Heart right ventricle (tissue), 16 donors: ENCODE measurements around the gene SCAMP4. TPM values are rescaled to one million over a fixed set of nuclear protein-coding genes. Genes with fewer than 3 reads are reported as not detected.

ENCODE experiments used
- ATAC-seq, 8 donors: fragments of 200-7000 bp; cut with Tn5 transposase; one replicate each; pipeline ENCODE4 v1.9.1; 2020; ENCODE audit warnings: mild to moderate bottlenecking in 8 of 8, moderate library complexity in 8 of 8, moderate number of reproducible peaks in 1 of 8
- DNase-seq, 2 donors: peaks; one replicate each; pipeline ENCODE4 v3.0.0-alpha.2; 2020
- H3K27ac ChIP-seq, 10 donors: fragments of 200-600 bp; sonication (generic) in 2 of 10; one replicate each; pipeline versions ENCODE4 v1.5.0 to v1.8.0; 2020 to 2022; ENCODE audit warnings: mild to moderate bottlenecking in 3 of 10
- H3K27me3 ChIP-seq, 7 donors: fragments of 200-600 bp; one replicate each; pipeline ENCODE4 v1.8.0; 2021 to 2022; ENCODE audit warnings: mild to moderate bottlenecking in 2 of 7
- H3K36me3 ChIP-seq, 9 donors: fragments of 200-600 bp; sonication (generic) in 1 of 9; one replicate each; pipeline versions ENCODE4 v1.5.0 to v1.8.0; 2020 to 2022; ENCODE audit warnings: mild to moderate bottlenecking in 2 of 9
- H3K4me1 ChIP-seq, 9 donors: fragments of 200-600 bp; sonication (generic) in 1 of 9; one replicate each; pipeline versions ENCODE4 v1.5.0 to v1.8.0; 2020 to 2022; ENCODE audit warnings: mild to moderate bottlenecking in 4 of 9
- H3K4me3 ChIP-seq, 10 donors: fragments of 200-600 bp; sonication (generic) in 2 of 10; one replicate each; pipeline versions ENCODE4 v1.5.0 to v1.8.0; 2020 to 2022; ENCODE audit warnings: mild to moderate bottlenecking in 7 of 10, moderate library complexity in 2 of 10
- H3K9me3 ChIP-seq, 11 donors: fragments of 200-600 bp in 10 of 11; sonication (generic) in 2 of 11; one replicate each; pipeline versions ENCODE4 v1.5.0 to v1.8.0; 2013 to 2022; ENCODE audit warnings: mild to moderate bottlenecking in 2 of 11, control low read depth in 1 of 11, moderate library complexity in 1 of 11
- CTCF ChIP-seq, 9 donors: fragments of 200-600 bp; sonication (generic) in 2 of 9; IDR thresholded peaks; one replicate each; pipeline versions ENCODE4 v1.5.0 to v1.8.0; 2021 to 2022; ENCODE audit warnings: antibody characterized with exemption in 9 of 9, mild to moderate bottlenecking in 5 of 9, moderate library complexity in 1 of 9
- WGBS, 2 donors: extraction: QIAGEN DNeasy Blood & Tissue Kit; methylation state at CpG; one replicate each; pipeline ENCODE4 v1.1.7; 2013; ENCODE audit warnings: inconsistent platforms in 1 of 2; 5-methylcytosine and 5-hydroxymethylcytosine counted together
- intact Hi-C, 10 donors: fragments of 100-400 bp; cut with DNase I; formaldehyde crosslinking; loops; one replicate each; pipeline versions ENCODE4 v1.11.1 to v1.14.2; 2022
- polyA plus RNA-seq, 2 donors: library from polyadenylated mRNA; stranded (reverse); fragments of 200-250 nt; gene quantifications; one replicate each; pipeline ENCODE4 v1.2.3, GENCODE V29; 2013
- total RNA-seq, 10 donors: library from RNA; stranded (reverse); fragmentation: NEBNext Ultra II Directional in 3 of 10; extraction: Animal tissue kit (Norgen Biotek cat#: 25700) in 3 of 10; gene quantifications; one replicate each; pipeline versions ENCODE4 v1.2.1 to v1.2.4, GENCODE V29; 2021 to 2023
- donor health status: Arrhythmogenic right ventricular cardiomyopathy.
- donor health status: ischemic (EF 13 %, LVEDD 7.1; RV severe dilation, severe dysfunction).
- donor health status: healthy with polysubstance abuse.
- donor health status: DM: no; HTN: yes; CAD: no.
- donor health status: DM: no; HTN: no; CAD: no.
- donor health status: ischemic (EF 25% LVEDD 6.9; RV normal size, moderate dysfunction).
- donor health status: ischemic (EF 25% LVEDD 5.7; RV mildly dilated, moderate dysfunction).
- donor health status: healthy.
- donor health status: DM: yes; HTN: yes; CAD: no.
- donor health status: Ischemic cardiomyopathy.
- donor health status: ischemic (EF 35%, LVEDD 5.7; RV mildly dilated, moderate dysfunction).
- donor health status: nonischemic (EF 11% LVEDD 7.7; RV severe dilation, severe dysfunction).
- donor health status: DM: yes; HTN: yes; CAD: no.
- donor health status: PGD.
- donor health status: ischemic (EF 29% LVEDD 5.4; RV normal size, mild dysfunction).
- donor health status: nonischemic (EF 23%, LVEDD 6.1; RV moderate dilation, normal function).

The SCAMP4 gene
- total and polyA plus RNA-seq, 12 donors = 11.7 to 24.2 (median 15.8) TPM

- TF ChIP-seq CTCF (IDR thresholded peaks at IDR 0.05) = no peak
- H3K27me3 ChIP-seq = no peaks in the 10 kb centered on the region
- peaks cover 0 to 41% (median 0%) of the 10 kb centered on the region in 9 donors for H3K36me3 ChIP-seq
- 96% methylated on average over 44 of the region's 44 CpGs for WGBS, 2 donors
- H3K27ac ChIP-seq = no peak overlapping the region
- H3K9me3 ChIP-seq = no peaks in the 10 kb centered on the region
- H3K4me1 ChIP-seq = peaks cover 0 to 19% (median 2%) of the 10 kb centered on the region in 9 donors
- DNase-seq (no peak), ATAC-seq (no peak)
- intact Hi-C loops = no loop called here
- H3K4me3 ChIP-seq = no peak overlapping the region
Measured at GRCh38 chr19:1949304-1950101, 44.3 kb downstream of the SCAMP4 start.

- H3K4me1 ChIP-seq = peaks cover 0 to 11% (median 0%) of the 10 kb centered on the region in 9 donors
- no peak overlapping the region for H3K4me3 ChIP-seq
- ATAC-seq (no peak), DNase-seq (no peak)
- H3K9me3 ChIP-seq = no peaks in the 10 kb centered on the region
- no peak for TF ChIP-seq CTCF (IDR thresholded peaks at IDR 0.05)
- intact Hi-C loops = no loop called here
- 97 to 98% methylated on average over 16 of the region's 16 CpGs for WGBS, 2 donors
- peaks cover 0 to 41% (median 0%) of the 10 kb centered on the region in 9 donors for H3K36me3 ChIP-seq
- H3K27me3 ChIP-seq = no peaks in the 10 kb centered on the region
- no peak overlapping the region for H3K27ac ChIP-seq
Measured at GRCh38 chr19:1950640-1951039, 45.4 kb downstream of the SCAMP4 start.

- H3K4me3 ChIP-seq = no peak overlapping the region
- intact Hi-C loops = no loop called here
- TF ChIP-seq CTCF (IDR thresholded peaks at IDR 0.05) = no peak
- H3K4me1 ChIP-seq = peaks cover 0 to 8% (median 0%) of the 10 kb centered on the region in 9 donors
- no peak for DNase-seq
- no peak for ATAC-seq
- H3K27ac ChIP-seq = no peak overlapping the region
- no peaks in the 10 kb centered on the region for H3K27me3 ChIP-seq
- peaks cover 0 to 46% (median 0%) of the 10 kb centered on the region in 9 donors for H3K36me3 ChIP-seq
- 79 to 90% methylated on average over 21 of the region's 21 CpGs for WGBS, 2 donors
- no peaks in the 10 kb centered on the region for H3K9me3 ChIP-seq
Measured at GRCh38 chr19:1952635-1953034, 47.4 kb downstream of the SCAMP4 start.

- H3K27me3 ChIP-seq = no peaks in the 10 kb centered on the region
- DNase-seq (no peak), ATAC-seq (no peak)
- no peaks in the 10 kb centered on the region for H3K9me3 ChIP-seq
- H3K4me1 ChIP-seq = peaks cover 0 to 7% (median 0%) of the 10 kb centered on the region in 9 donors
- no peak overlapping the region for H3K27ac ChIP-seq
- WGBS, 2 donors = 92 to 93% methylated on average over 19 of the region's 19 CpGs
- no peak overlapping the region for H3K4me3 ChIP-seq
- no peak for TF ChIP-seq CTCF (IDR thresholded peaks at IDR 0.05)
- H3K36me3 ChIP-seq = peaks cover 0 to 46% (median 0%) of the 10 kb centered on the region in 9 donors
- intact Hi-C loops = no loop called here
Measured at GRCh38 chr19:1953037-1953436, 47.8 kb downstream of the SCAMP4 start.
